IPS-NIHi7 (cell line): ENCODE measurements around the gene HELZ.
"Not testable (repeated sequence)": the region's sequence is repeated elsewhere in the genome, so short reads cannot be mapped to it uniquely, and the experiment has no call there.

ENCODE experiments used
- DNase-seq: peaks from one replicate; pipeline ENCODE4 v3.0.0; 2012; ENCODE audit warnings: mixed read lengths; ENCODE audit errors: extremely low spot score

Gene HELZ

GRCh38 chr17:67145183-67145805 is 99.7 kb downstream of the HELZ start:
- no peak for DNase-seq

DNA sequence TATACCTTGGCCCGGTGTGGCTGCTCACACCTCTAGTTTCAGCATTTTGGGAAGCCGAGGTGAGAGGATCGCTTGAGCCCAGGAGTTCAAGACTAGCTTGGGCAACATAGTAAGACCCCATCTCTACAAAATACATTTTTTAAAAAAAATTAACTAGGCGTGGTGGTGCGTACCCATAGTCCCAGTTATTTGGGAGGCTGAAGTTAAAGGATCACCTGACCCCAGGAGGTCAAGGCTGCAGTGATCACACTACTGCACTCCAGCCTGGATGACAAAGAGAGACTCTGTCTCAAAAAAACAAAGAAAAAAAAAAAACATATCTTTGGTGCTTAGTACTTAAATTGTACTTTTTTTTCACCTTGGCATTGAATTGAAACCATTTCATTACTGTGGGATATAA is 101.7 kb downstream of the HELZ start:
- no peak for DNase-seq

DNA sequence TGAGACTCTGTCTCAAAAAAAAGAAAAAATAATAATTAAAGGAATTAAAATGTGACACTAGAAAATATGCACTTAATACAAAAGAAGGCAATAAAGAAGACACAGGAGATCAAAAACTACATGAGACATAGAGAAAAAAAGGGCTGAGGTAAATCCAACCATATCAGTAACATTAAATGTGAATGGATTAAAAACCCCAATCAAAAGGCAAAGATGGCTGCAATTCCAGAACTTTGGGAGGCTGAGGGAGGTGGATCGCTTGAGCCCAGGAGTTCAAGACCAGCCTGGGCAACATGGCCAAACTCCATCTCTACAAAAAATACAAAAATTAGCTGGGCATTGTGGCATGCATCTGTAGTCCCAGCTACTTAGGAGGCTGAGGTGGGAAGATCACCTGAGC is 103.0 kb downstream of the HELZ start:
- DNase-seq, result not testable (repeated sequence)

DNA sequence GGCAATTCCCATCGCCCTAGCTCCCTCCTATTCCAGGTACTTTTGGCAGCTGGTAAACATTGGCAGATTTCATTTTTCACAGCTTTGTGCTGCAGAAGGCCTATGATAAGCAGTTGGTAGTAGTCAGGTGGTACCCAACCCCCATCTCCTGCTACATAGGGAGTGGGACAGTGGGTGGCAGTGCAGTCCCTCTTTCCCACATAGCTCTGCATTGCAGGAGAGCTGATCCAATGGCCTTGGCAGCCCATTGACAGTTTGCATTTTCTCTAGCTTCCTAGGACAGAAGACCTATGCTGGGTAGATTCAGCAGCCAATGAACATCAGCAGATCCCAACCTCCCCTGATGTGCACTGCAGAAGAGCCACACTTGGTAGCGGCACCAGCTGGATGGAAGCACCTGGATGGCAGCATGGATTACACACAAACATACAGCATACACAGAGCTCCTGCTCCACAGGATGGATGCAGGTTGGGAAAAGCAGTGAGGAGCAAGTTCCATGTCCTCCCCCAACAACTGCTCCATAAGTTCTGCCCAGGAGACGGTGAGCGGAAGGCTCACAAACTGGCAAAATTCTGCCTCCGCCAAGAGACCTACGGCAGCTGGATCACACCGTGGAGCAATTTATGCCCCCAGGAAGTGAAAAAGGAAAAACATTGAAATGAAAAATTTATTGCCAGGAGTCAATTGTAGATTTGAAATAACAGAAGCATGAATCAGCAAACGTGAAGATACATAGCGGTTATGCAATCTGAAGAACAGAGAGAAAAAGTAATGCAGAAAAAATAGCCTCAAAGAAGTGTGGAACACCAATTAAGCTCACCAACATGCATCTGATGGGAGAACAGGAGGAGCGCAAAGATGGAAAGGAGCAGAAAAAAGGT is 105.0 kb downstream of the HELZ start:
- peak; percentile 54 for DNase-seq

- no peak for DNase-seq
These were observed 105.7 kb downstream of the HELZ start for GRCh38 chr17:67139289-67139688.

GRCh38 chr17:67138392-67138791 is 106.6 kb downstream of the HELZ start:
- DNase-seq, result no peak

- no peak for DNase-seq
These were observed 107.1 kb downstream of the HELZ start for GRCh38 chr17:67137860-67138259.

DNA sequence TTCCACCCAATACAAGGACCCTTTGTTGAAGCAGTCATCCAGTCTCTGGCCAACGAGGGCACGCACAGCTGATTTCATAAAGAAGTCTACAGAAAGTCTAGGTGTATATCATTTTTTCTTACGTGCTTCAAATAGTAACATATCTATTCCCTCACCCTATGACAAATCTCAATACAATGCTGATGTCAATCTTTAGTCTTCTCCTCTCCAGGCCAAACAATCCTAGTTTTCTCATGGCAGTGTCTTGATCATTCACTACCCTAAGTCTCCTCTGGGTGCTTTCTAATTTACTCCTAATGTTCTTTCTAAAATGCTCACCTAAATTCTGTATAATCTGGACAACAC is 108.0 kb downstream of the HELZ start:
- DNase-seq, result no peak

GRCh38 chr17:67136191-67137025 is 108.6 kb downstream of the HELZ start:
- no peak for DNase-seq

DNA sequence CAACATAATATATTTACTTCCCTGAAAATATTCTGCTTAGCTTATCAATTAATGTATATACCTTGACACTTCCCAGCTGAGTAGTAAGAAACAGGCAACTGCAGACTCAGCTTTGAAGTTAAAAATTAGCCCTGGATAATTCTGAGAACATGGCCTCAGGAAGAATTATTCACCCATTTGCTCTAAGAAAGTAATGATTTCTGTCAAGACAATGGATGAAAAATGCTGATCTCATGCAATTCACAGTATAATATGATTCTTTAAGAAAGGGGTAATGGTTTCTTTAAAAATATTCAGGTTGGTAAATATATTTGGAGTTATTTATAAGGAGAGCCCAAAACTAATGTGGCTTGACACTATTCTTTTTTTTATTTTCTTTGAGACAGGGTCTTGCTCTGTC is 111.8 kb downstream of the HELZ start:
- no peak for DNase-seq

GRCh38 chr17:67132366-67132765 is 112.6 kb downstream of the HELZ start:
- DNase-seq, result no peak

GRCh38 chr17:67130768-67131167 is 114.2 kb downstream of the HELZ start:
- no peak for DNase-seq

DNA sequence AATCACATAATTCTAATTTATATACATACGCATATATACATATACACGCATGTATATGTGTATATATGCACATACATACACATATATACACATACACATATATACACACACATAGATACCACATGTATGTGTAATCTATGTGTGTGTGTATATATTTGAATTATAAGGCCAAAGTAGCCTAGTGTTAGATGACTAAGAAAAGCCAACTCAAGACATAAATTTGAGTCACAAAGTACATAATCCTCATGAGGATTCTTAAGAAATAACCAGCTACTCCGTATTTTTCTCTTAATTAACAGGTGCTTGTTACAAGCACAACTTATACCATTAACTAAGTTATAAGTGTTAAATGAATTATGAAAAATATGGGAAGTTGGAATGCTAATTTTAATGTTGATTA is 115.7 kb downstream of the HELZ start:
- no peak for DNase-seq

- DNase-seq, result no peak
These were observed 116.3 kb downstream of the HELZ start for GRCh38 chr17:67128700-67129099.

DNA sequence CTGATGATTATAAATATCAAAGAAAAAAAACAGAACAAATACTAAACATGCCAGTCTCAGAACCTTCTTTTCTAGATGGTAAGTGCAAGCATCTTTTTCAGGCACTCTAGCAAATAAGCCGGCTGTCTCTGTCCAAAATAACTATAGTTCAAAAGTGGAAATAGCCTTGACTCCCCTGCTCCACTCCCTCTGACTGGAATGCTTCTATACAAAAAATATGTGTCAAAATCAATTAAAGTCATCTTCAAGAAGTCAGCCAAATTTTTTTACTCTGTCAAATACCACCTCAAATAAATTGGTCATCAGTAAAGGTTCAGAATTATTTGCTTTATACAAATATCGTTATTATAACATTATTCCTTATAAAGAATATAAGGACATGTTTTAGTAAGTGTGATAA is 117.1 kb downstream of the HELZ start:
- DNase-seq, result no peak

DNA sequence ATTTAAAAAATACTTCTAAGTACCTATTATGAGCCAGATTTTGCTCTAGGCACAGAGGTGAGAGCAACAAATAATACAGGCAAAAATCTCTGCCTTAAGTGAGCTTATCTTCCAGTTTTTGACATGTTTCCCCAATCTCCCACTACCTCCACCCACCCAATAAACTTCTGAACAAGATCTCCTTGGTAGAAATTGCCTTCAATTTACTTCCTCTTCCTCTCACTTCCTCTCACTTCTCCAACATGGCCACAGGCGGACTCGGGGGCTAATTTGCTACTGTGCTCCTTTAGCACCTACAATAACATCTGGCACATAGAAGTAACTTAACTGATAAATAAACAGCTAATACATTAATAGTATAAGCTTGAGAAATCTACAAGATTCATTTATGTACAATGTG is 118.0 kb downstream of the HELZ start:
- DNase-seq, result no peak

- DNase-seq, result not testable (repeated sequence)
These were observed 118.5 kb downstream of the HELZ start for GRCh38 chr17:67126543-67126942.

DNA sequence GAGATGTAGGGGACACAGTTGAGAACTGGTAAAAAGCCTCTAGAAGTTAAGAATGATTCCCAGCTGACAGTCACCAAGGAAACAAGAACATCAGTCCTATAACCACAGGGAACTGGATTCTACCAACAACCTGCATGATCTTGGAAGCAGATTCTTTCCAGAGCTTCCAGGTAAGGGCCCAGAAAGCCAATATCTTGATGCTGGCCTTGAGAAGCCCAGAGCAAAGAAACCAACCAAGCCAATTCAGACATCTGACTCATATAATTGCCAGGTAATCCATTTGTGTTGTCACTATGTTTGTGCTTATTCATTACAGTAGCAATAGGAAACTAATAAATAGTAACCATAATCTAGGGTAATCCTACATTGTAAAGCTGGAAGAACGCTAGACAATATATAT is 119.1 kb downstream of the HELZ start:
- DNase-seq, result no peak

GRCh38 chr17:67125417-67125816 is 119.6 kb downstream of the HELZ start:
- no peak for DNase-seq

GRCh38 chr17:67124450-67125148 is 120.4 kb downstream of the HELZ start:
- DNase-seq, result no peak

DNA sequence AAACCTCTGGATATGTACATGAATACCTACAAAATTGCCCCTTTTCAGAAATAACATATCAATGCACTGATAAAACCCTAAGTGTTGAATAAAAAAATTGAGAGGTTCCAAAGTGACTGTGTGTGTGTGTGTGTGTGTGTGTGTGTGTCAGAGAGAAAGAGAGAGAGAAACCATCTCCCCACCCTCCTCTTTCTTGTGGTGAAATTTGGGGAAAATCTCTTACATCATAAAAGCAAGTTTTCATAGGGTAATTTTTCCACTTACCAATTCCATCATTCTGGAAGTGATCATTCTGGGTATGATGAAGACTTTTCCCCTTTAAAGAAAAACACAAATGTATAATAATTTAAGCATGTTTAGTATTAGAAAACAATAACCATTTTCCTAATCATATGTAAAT is 121.3 kb downstream of the HELZ start:
- DNase-seq, result no peak

GRCh38 chr17:67121316-67121891 is 123.6 kb downstream of the HELZ start:
- no peak for DNase-seq
